ENCODE results near the gene FHL3.

DNA sequence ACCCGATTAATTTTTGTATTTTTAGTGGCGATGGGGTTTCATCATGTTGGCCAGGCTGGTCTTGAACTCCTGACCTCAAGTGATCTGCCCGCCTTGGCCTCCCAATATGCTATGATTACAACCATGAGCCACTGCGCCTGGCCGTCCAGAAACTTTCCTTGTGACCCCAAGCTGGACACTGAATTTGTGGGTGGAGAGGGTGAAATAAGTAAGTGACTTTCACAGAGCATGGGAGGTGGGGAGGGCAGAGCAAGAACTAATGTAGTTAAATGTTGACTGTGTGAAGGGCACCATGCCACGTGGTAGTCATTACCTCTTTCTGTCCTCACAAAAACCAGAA lies 4.5 kb upstream of the FHL3 start:
- TF ChIP-seq HMGXB4 (CRISPR knock-in tag; IDR thresholded peaks at IDR 0.05; ENCODE audit: borderline replicate concordance) (no peak), JUNB (IDR thresholded peaks at IDR 0.05) (no peak), CTCF (IDR thresholded peaks at IDR 0.05) (no peak), POLR2A (IDR thresholded peaks at IDR 0.05; ENCODE audit: low read length) (no peak), TP53 (CRISPR knock-in tag; IDR thresholded peaks at IDR 0.05) (no peak), CEBPB (IDR thresholded peaks at IDR 0.05) (no peak), NR3C1 (IDR thresholded peaks at IDR 0.05) (no peak), MYC (IDR thresholded peaks at IDR 0.05; ENCODE audit: borderline replicate concordance, low read length) (no peak), EP300 (IDR thresholded peaks at IDR 0.05) (no peak)
- TF ChIP-seq, protein P1, sequence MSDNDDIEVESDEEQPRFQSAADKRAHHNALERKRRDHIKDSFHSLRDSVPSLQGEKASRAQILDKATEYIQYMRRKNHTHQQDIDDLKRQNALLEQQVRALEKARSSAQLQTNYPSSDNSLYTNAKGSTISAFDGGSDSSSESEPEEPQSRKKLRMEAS (IDR thresholded peaks at IDR 0.05): no peak
- TF ChIP-seq, protein P2, sequence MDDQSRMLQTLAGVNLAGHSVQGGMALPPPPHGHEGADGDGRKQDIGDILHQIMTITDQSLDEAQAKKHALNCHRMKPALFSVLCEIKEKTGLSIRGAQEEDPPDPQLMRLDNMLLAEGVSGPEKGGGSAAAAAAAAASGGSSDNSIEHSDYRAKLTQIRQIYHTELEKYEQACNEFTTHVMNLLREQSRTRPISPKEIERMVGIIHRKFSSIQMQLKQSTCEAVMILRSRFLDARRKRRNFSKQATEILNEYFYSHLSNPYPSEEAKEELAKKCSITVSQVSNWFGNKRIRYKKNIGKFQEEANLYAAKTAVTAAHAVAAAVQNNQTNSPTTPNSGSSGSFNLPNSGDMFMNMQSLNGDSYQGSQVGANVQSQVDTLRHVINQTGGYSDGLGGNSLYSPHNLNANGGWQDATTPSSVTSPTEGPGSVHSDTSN (IDR thresholded peaks at IDR 0.05): no peak
